NCI-H1048 (cell line): Measurements from ENCODE around the gene SGK1.

Experiments
- DNase-seq: peaks from one replicate; lab custom pipeline; 2025; lab: John Stamatoyannopoulos, UW

Gene SGK1

GRCh38 chr6:134169871-134170486 is 147.9 kb downstream of the SGK1 start:
- DNase-seq: no peak

- DNase-seq: no peak
Measured at GRCh38 chr6:134168590-134169208, 149.2 kb downstream of the SGK1 start.

GRCh38 chr6:134166511-134167261 is 151.2 kb downstream of the SGK1 start:
- DNase-seq: no peak

GRCh38 chr6:134165561-134166201 is 152.2 kb downstream of the SGK1 start:
- no peak for DNase-seq

GRCh38 chr6:134164300-134164699 is 153.6 kb downstream of the SGK1 start:
- no peak for DNase-seq

- DNase-seq: no peak
Measured at GRCh38 chr6:134162932-134163331, 155.0 kb downstream of the SGK1 start.

GRCh38 chr6:134161041-134161440 is 156.9 kb downstream of the SGK1 start:
- no peak for DNase-seq

- DNase-seq: no peak
Measured at GRCh38 chr6:134152767-134153485, 165.0 kb downstream of the SGK1 start.

- no peak for DNase-seq
Measured at GRCh38 chr6:134148566-134148965, 169.3 kb downstream of the SGK1 start.

GRCh38 chr6:134147034-134147533 is 170.8 kb downstream of the SGK1 start:
- no peak for DNase-seq

- no peak for DNase-seq
Measured at GRCh38 chr6:134146268-134147033, 171.5 kb downstream of the SGK1 start.

- no peak for DNase-seq
Measured at GRCh38 chr6:134145786-134146185, 172.1 kb downstream of the SGK1 start.

- no peak for DNase-seq
Measured at GRCh38 chr6:134138226-134138975, 179.5 kb downstream of the SGK1 start.

GRCh38 chr6:134134654-134135053 is 183.3 kb downstream of the SGK1 start:
- DNase-seq: no peak

GRCh38 chr6:134132494-134133141 is 185.3 kb downstream of the SGK1 start:
- DNase-seq: no peak

- no peak for DNase-seq
Measured at GRCh38 chr6:134131530-134132139, 186.3 kb downstream of the SGK1 start.

GRCh38 chr6:134128146-134128545 is 189.8 kb downstream of the SGK1 start:
- no peak for DNase-seq

GRCh38 chr6:134123666-134124208 is 194.2 kb downstream of the SGK1 start:
- DNase-seq: peak; percentile 47

GRCh38 chr6:134122775-134123174 is 195.1 kb downstream of the SGK1 start:
- no peak for DNase-seq
